Psoas muscle (tissue), 8 donors: ENCODE measurements around the gene TRIM46. TPM values are rescaled to one million over a fixed set of nuclear protein-coding genes. Genes with fewer than 3 reads are reported as not detected.

ENCODE experiments used
- ATAC-seq, 4 donors: fragments of 200-7000 bp; cut with Tn5 transposase; one replicate each; pipeline ENCODE4 v1.9.1; 2020; ENCODE audit warnings: moderate library complexity in 3 of 4, mild to moderate bottlenecking in 2 of 4
- DNase-seq, 2 donors: peaks; one replicate each; pipeline ENCODE4 v3.0.0-alpha.2; 2020
- H3K27ac ChIP-seq: fragments of 200-600 bp; one replicate; pipeline ENCODE4 v1.8.0; 2022
- H3K27me3 ChIP-seq, 3 donors: fragments of 200-600 bp in 1 of 3; one replicate each; pipeline versions ENCODE4 v1.6.1 to v1.8.0; 2013 to 2022; ENCODE audit warnings: low read length in 2 of 3, mild to moderate bottlenecking in 2 of 3, moderate library complexity in 1 of 3; ENCODE audit not compliant: insufficient read depth in 3 of 3
- H3K36me3 ChIP-seq, 2 donors: fragments of 200-600 bp in 1 of 2; one replicate each; pipeline versions ENCODE4 v1.6.1 to v1.8.0; 2013 to 2022; ENCODE audit warnings: low read depth in 1 of 2, mild to moderate bottlenecking in 1 of 2, moderate library complexity in 1 of 2; ENCODE audit not compliant: insufficient read depth in 1 of 2
- H3K4me1 ChIP-seq: fragments of 200-600 bp; one replicate; pipeline ENCODE4 v1.8.0; 2022
- H3K4me3 ChIP-seq: fragments of 200-600 bp; one replicate; pipeline ENCODE4 v1.8.0; 2022; ENCODE audit warnings: mild to moderate bottlenecking
- H3K9me3 ChIP-seq: fragments of 200-600 bp; one replicate; pipeline ENCODE4 v1.8.0; 2022
- CTCF ChIP-seq: fragments of 200-600 bp; IDR thresholded peaks from one replicate; pipeline ENCODE4 v1.8.0; 2022; ENCODE audit warnings: antibody characterized with exemption
- WGBS, 3 donors: extraction: QIAGEN DNeasy Blood & Tissue Kit; methylation state at CpG; one replicate each; pipeline versions ENCODE4 v1.1.6 to v1.1.7; 2013; 5-methylcytosine and 5-hydroxymethylcytosine counted together
- intact Hi-C, 2 donors: fragments of 100-400 bp; cut with DNase I; formaldehyde crosslinking; loops; one replicate each; pipeline versions ENCODE4 v1.11.0 to v1.14.2; 2022
- polyA plus RNA-seq, 3 donors: library from polyadenylated mRNA; stranded (reverse); fragments of 200-250 nt; gene quantifications; one replicate each; pipeline ENCODE4 v1.2.3, GENCODE V29; 2013
- total RNA-seq, 4 donors: library from RNA; stranded (reverse); fragmentation: NEBNext Ultra II Directional in 2 of 4; extraction: Animal tissue kit (Norgen Biotek cat#: 25700) in 2 of 4; gene quantifications; one replicate each; pipeline versions ENCODE4 v1.2.1 to v1.2.4, GENCODE V29; 2021 to 2023
- donor health status: healthy with polysubstance abuse.
- donor health status: DM: no; HTN: no; CAD: no; lungs with moderate emphysema.
- donor health status: Bipolar disorder and iron deficiency.
- donor health status: healthy.
- donor health status: DM: yes; HTN: yes; CAD: no.
- donor health status: DM: no; HTN: no; CAD: no.
- donor health status: DM: no; HTN: no; CAD: no.
- donor health status: DM: yes; HTN: yes; CAD: no.

TRIM46 gene
- total and polyA plus RNA-seq, 7 donors = 0.03 to 0.16 (median 0.09) TPM; not detected in 3

DNA sequence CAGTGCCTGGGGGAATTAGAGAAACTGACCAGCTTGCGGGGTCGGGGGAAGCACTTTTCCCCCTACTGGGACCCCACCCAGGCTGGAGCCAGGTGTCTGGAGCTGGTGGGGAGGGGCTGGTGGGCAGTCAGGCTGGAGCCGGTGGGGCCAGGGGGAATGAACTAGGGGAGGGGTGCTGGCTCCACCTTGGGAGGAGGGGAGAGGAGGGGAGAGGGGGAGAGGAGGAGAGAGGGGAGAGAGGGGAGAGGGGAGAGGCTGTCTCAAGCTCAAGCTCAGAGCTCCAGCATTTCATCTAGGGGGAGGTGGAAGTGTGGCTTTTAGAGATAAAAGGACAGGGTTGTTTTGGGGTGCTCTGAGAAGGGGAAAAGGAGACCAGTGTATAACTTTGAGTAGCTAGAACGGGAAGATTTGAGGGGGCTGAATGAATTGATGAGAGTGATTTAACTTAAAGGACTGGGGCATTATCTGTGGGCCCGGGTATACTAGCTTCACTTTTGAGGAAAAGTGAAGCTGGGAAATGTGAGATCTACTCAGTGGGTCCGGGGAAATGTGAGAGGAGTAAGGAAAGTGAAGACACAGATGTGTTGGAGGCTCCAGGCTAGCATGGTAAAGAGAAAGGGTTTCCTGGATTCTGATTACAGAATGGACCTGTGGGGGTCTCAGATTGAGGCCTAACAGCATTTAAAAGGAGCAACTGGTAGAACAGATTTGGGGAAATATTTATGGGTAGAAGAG lies 43.2 kb upstream of the TRIM46 start:
- 22 to 37% (median 27%) methylated on average over 5 to 6 of the region's 6 CpGs for WGBS, 3 donors
- no peak for TF ChIP-seq CTCF
- Histone ChIP-seq H3K4me3 (peak overlapping the region; percentile 74), H3K9me3 (no peaks in the 10 kb centered on the region), H3K4me1 (peaks cover 31% of the 10 kb centered on the region), H3K36me3 (peaks cover 0 to 36% of the 10 kb centered on the region in 2 donors), H3K27me3 (peaks cover 0 to 31% (median 0%) of the 10 kb centered on the region in 3 donors), H3K27ac (peak overlapping the region; percentile 72)
- ATAC-seq = no peak
- DNase-seq = no peak
- intact Hi-C loops = no loop called here

DNA sequence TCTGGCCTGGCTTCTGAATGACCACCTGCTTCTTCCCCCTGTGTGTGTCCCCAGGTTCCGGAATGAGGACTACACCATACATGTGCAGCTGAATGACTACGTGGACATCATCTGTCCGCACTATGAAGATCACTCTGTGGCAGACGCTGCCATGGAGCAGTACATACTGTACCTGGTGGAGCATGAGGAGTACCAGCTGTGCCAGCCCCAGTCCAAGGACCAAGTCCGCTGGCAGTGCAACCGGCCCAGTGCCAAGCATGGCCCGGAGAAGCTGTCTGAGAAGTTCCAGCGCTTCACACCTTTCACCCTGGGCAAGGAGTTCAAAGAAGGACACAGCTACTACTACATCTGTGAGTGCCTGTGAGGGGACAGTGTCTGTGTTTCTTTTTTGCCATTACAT lies 42.4 kb upstream of the TRIM46 start:
- H3K4me3 ChIP-seq = peak overlapping the region; percentile 74
- H3K27ac ChIP-seq = no peak overlapping the region
- H3K4me1 ChIP-seq = peaks cover 27% of the 10 kb centered on the region
- no peaks in the 10 kb centered on the region for H3K9me3 ChIP-seq
- TF ChIP-seq CTCF = no peak
- H3K36me3 ChIP-seq = peaks cover 0 to 36% of the 10 kb centered on the region in 2 donors
- DNase-seq (peak; percentile 74 to 90), ATAC-seq (peak in 3 of 4 donors; percentile 28 to 47 (median 39))
- intact Hi-C loops = no loop called here
- H3K27me3 ChIP-seq = peaks cover 0 to 28% (median 0%) of the 10 kb centered on the region in 3 donors
- WGBS, 3 donors = 31 to 66% (median 63%) methylated on average over 8 of the region's 8 CpGs

DNA sequence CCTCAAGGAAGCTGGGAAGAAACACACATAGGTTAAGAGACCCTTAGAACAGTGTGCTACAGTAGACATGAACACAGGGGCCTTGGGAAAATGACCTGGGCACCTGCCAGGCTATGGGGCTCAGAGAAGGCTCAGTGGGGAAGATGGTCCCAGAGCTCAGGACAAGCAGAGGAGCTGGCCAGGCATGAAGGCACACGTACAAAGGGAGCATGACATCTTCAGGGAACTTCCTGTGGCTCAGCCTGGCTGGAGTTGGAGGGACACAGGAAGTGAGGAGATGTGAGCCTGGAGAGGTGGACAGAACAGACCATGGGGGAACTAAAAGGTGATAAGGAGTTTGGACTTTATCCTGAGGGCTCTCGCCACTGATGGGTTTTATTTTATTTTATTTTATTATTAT lies 41.8 kb upstream of the TRIM46 start:
- intact Hi-C loops = no loop called here

GRCh38 chr1:155133799-155134281 lies 39.8 kb upstream of the TRIM46 start:
- H3K36me3 ChIP-seq = peaks cover 0 to 47% of the 10 kb centered on the region in 2 donors
- ATAC-seq (no peak), DNase-seq (no peak)
- no peak for TF ChIP-seq CTCF
- intact Hi-C loops = no loop called here
- H3K27ac ChIP-seq = no peak overlapping the region
- peaks cover 24% of the 10 kb centered on the region for H3K4me1 ChIP-seq
- no peaks in the 10 kb centered on the region for H3K9me3 ChIP-seq
- peaks cover 0 to 3% (median 0%) of the 10 kb centered on the region in 3 donors for H3K27me3 ChIP-seq
- peak overlapping the region; percentile 75 for H3K4me3 ChIP-seq
- 68 to 75% (median 74%) methylated on average over 7 of the region's 7 CpGs for WGBS, 3 donors

More for the DNA sequence above, 41.8 kb upstream of the TRIM46 start:
- 48 to 68% (median 65%) methylated on average over 2 of the region's 2 CpGs for WGBS, 3 donors
- H3K36me3 ChIP-seq = peaks cover 0 to 36% of the 10 kb centered on the region in 2 donors
- no peak for ATAC-seq
- no peak for TF ChIP-seq CTCF
- H3K4me3 ChIP-seq = peak overlapping the region; percentile 74
- no peak overlapping the region for H3K27ac ChIP-seq
- peaks cover 0 to 22% (median 0%) of the 10 kb centered on the region in 3 donors for H3K27me3 ChIP-seq
- H3K9me3 ChIP-seq = no peaks in the 10 kb centered on the region
- DNase-seq = no peak
- peaks cover 24% of the 10 kb centered on the region for H3K4me1 ChIP-seq
